GM18520 (cell line): Measurements from ENCODE around the gene TMOD3.
A peak's percentile ranks its signal among the peaks of the same experiment; 100 is the strongest.

Source experiments
- ATAC-seq: cut with Tn5 transposase; IDR thresholded peaks from one replicate; pipeline ENCODE4 v1.9.1; 2021; ENCODE audit not compliant: unreplicated experiment

Gene TMOD3

GRCh38 chr15:51904931-51905330 lies 75.5 kb downstream of the TMOD3 start:
- ATAC-seq = no peak

GRCh38 chr15:51907136-51907862 lies 77.8 kb downstream of the TMOD3 start:
- ATAC-seq = no peak

DNA sequence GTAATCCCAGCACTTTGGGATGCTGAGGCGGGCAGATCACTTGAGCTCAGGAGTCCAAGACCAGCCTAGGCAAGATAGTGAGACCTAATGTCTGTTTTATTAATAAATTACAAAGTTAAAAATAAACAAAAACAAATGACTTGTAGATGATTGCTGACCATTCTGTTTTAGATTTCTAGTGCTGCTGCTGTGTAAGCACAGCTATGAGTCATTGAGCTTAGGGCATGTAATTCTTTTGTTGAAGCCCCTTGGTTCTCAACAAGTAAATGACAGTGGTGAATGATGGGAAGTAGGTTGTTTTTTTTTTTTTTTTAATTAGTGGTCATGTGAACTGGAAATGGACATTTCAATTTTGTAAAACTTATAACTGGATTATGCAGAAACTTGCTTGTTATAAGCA lies 78.9 kb downstream of the TMOD3 start:
- ATAC-seq = no peak

GRCh38 chr15:51909584-51909983 lies 80.1 kb downstream of the TMOD3 start:
- no peak for ATAC-seq

GRCh38 chr15:51912528-51912927 lies 83.1 kb downstream of the TMOD3 start:
- ATAC-seq = no peak

GRCh38 chr15:51917493-51917892 lies 88.0 kb downstream of the TMOD3 start:
- ATAC-seq = no peak

- ATAC-seq = no peak
Observed at GRCh38 chr15:51924156-51925068, 95.0 kb downstream of the TMOD3 start.

DNA sequence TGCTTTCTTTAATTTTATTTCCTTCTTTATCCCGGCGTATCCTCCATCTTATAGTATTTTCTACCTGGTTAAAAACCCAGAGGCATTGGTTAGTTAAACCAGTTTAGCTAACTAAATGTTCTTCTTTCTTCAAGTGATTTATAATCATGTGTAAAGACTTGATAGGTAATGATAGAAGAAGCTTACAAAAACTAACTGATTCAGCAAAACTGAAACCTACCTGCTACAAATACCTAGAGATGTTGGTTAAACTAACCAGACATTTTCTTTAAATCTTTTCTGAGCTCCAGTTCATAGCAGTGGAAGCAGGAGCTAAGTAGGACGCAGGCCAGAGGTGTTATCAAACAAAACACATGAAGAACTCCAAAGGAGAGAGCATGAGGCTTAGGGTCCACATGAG lies 97.4 kb downstream of the TMOD3 start:
- no peak for ATAC-seq

DNA sequence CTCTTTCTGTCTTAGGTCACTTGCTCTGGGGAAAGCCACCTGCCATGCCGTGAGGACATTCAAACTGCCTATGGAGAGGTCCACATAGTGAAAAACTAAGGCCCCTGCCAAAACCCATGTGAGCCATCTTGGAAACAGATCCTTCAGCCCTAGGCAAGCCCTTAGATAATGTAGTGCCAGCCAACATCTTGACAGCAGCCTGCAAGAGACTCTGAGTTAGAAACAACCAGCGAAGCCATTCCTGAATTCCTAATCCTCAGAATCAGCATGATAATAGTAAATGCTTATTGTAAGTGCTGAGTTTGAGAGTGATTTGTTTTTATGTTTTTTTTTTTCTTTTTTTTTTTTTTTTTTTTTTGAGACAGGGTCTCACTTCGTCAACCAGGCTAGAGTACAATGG lies 101.6 kb downstream of the TMOD3 start:
- ATAC-seq = no peak

- no peak for ATAC-seq
Observed at GRCh38 chr15:51931638-51932037, 102.2 kb downstream of the TMOD3 start.

DNA sequence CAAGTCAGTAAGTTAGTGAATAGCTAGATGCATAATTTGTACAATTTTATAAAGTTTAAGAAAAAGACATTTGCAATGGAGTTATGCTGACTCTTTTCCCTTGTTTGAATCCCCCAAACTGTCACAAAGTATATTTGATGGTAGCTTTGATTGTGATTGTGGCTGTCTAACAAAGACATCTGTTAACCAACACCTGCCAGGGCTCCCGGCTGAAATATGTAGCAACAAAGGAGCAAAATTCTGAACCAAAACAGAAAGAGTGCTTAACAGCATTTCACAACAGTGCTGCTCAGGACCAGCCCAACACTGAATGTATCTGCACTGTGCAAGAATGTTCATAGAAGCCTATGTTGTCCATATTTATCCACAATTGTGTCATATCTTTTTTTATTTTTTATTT lies 102.7 kb downstream of the TMOD3 start:
- ATAC-seq = no peak

- ATAC-seq = peak; percentile 91
Observed at GRCh38 chr15:51935466-51936104, 106.1 kb downstream of the TMOD3 start.

DNA sequence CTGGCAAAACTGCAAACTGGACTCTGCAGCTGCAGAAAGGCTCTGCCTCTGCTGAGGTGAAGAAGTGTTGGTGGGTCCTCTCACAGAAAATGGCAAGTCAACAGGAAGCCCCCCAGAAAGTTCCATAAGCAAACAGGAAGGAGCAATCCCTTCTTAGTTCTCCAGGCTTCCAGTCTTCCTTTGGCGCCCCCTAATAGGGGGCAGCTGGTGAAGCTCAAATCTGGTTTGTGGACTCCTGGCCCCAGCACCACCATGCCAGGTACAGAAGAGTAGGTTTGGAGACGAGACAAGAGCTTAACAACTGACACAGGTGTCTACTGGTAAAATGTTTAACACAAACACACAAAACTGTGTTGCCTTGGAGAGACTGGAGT lies 106.6 kb downstream of the TMOD3 start:
- no peak for ATAC-seq

DNA sequence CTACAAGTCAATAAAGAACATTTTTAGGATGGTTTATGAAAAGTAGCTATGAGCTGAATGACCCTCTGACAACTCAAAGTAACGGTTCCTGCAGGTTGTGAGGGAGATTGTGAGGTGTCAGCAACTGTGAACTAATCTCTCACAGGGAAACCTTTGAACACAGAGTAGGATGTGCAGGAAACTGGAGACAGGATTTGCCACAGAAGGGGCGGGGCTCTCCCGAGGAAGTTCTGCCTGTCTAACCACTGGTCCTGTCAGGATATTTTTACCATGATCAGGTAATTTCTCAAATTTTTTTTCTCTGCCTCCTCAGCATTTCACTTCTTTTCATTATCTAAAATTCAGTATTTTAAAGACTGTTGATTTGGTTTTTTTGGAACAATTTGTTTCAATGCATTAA lies 108.8 kb downstream of the TMOD3 start:
- ATAC-seq = no peak

- ATAC-seq = no peak
Observed at GRCh38 chr15:51939216-51939615, 109.8 kb downstream of the TMOD3 start.

DNA sequence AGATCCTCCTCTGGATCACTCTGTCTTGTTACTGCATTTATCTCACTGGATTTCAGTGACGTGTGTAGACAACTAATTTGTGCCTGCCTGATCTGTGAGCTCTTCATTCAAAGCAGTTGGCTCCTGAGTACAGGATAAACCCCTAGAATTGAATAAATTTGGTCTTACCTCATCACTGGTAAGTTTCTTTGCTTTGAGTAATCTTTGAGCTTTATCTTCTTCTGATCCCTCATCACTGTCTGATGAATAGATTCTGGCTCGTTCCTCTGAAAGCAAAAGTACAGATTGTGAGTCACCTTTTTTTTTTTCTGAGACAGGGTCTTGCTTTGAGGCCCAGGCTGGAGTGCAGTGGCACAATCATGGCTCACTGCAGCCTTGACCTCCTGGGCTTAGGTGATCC lies 117.7 kb downstream of the TMOD3 start:
- no peak for ATAC-seq

DNA sequence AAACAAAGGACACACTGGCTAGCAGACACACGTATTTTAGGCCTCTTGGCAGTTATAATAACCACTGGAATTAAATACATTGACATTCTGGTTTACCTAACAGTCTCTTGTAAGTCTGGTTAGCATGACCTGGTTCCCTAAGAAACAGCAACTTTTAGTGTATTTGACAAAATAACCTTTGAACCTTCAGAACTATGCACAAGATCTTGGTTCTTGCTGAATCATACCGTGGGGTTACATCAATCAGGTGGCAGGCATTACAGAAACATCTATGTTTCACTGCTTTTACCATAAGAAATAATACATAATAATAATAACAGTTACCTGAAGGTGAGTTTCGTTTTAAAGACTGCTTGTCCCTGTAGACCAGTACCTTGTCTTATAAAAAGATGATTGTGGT lies 123.4 kb downstream of the TMOD3 start:
- no peak for ATAC-seq

GRCh38 chr15:51955504-51955903 lies 126.1 kb downstream of the TMOD3 start:
- ATAC-seq = no peak
